IMR-90 (cell line): ENCODE data around the gene EVI2A. TPM values are rescaled to one million over a fixed set of nuclear protein-coding genes. Genes with fewer than 3 reads are reported as not detected.
"Not testable (repeated sequence)": the region's sequence is repeated elsewhere in the genome, so short reads cannot be mapped to it uniquely, and the experiment has no call there.

ENCODE experiments used
- ATAC-seq: fragments of 200-7000 bp; cut with Tn5 transposase; 2 replicates; pipeline ENCODE4 v1.9.1; 2020; ENCODE audit warnings: low read depth, mild to moderate bottlenecking, moderate library complexity
- BruUV-seq: library from RNA; stranded (reverse); fragments of 400-500 nt; replicated peaks from 2 replicates; lab custom pipeline; 2021; lab: Mats Ljungman, UMichigan
- CTCF ChIA-PET: fragments of 300-600 bp; formaldehyde crosslinking; extraction: SDS; loops from one replicate; lab custom pipeline; 2021; ENCODE audit warnings: antibody characterized with exemption; lab: Yijun Ruan, JAX
- POLR2A ChIA-PET: fragments of 300-600 bp; sonication (Branson Sonifier 250); formaldehyde crosslinking; loops from one replicate; lab custom pipeline; 2022; ENCODE audit warnings: antibody characterized with exemption; ENCODE audit not compliant: unreplicated experiment; lab: Charles Lee
- DNase-seq: peaks from one replicate; pipeline ENCODE4 v3.0.0; 2013
- H2AFZ ChIP-seq: replicated peaks from 2 replicates; pipeline ENCODE3; 2013; ENCODE audit warnings: low read length, mild to moderate bottlenecking; ENCODE audit not compliant: poor library complexity
- H2AK5ac ChIP-seq: 2 replicates; pipeline ENCODE4 v1.6.1; 2013; ENCODE audit warnings: low read depth, low read length, inconsistent platforms
- H2AK9ac ChIP-seq: replicated peaks from 2 replicates; pipeline ENCODE3; 2013; ENCODE audit warnings: mild to moderate bottlenecking, low read depth, low read length, moderate library complexity; ENCODE audit not compliant: poor library complexity
- H2BK120ac ChIP-seq: 2 replicates; pipeline ENCODE4 v1.6.1; 2013; ENCODE audit warnings: low read depth, low read length, inconsistent platforms
- H2BK15ac ChIP-seq: 3 replicates; pipeline ENCODE4 v1.6.1; 2013; ENCODE audit warnings: low read depth, low read length, inconsistent platforms
- H2BK20ac ChIP-seq: 2 replicates; pipeline ENCODE4 v1.6.1; 2013; ENCODE audit warnings: low read depth, mild to moderate bottlenecking, inconsistent platforms, low read length, moderate library complexity
- H2BK5ac ChIP-seq: 2 replicates; pipeline ENCODE4 v1.6.1; 2013; ENCODE audit warnings: mild to moderate bottlenecking, low read depth, low read length, inconsistent platforms; ENCODE audit not compliant: poor library complexity, severe bottlenecking
- H3K14ac ChIP-seq: replicated peaks from 2 replicates; pipeline ENCODE4 v1.6.1; 2013; ENCODE audit warnings: low read depth, low read length, inconsistent platforms
- H3K18ac ChIP-seq: 2 replicates; pipeline ENCODE4 v1.6.1; 2013; ENCODE audit warnings: low read depth, low read length, control low read depth
- H3K23ac ChIP-seq: 2 replicates; pipeline ENCODE4 v1.6.1; 2013; ENCODE audit warnings: low read depth, low read length, inconsistent platforms
- H3K27ac ChIP-seq: 2 replicates; pipeline ENCODE4 v1.5.1; 2013; ENCODE audit warnings: mild to moderate bottlenecking, control low read depth, low read length; ENCODE audit not compliant: insufficient read depth
- H3K27me3 ChIP-seq: 2 replicates; pipeline ENCODE4 v1.6.1; 2013; ENCODE audit warnings: low read length; ENCODE audit not compliant: control insufficient read depth, insufficient read depth
- H3K36me3 ChIP-seq: 2 replicates; pipeline ENCODE4 v1.6.1; 2013; ENCODE audit warnings: low read length, mixed read lengths; ENCODE audit not compliant: control insufficient read depth, insufficient read depth
- H3K4ac ChIP-seq: 2 replicates; pipeline ENCODE4 v1.6.1; 2013; ENCODE audit warnings: low read depth, low read length, inconsistent platforms
- H3K4me1 ChIP-seq: 2 replicates; pipeline ENCODE4 v1.6.1; 2013; ENCODE audit warnings: low read length, mixed read lengths; ENCODE audit not compliant: control insufficient read depth, insufficient read depth
- H3K4me2 ChIP-seq: 2 replicates; pipeline ENCODE4 v1.6.1; 2013; ENCODE audit warnings: low read depth, mild to moderate bottlenecking, control low read depth, low read length, moderate library complexity
- H3K4me3 ChIP-seq: 2 replicates; pipeline ENCODE4 v1.5.1; 2013; ENCODE audit warnings: low read depth, mild to moderate bottlenecking, control low read depth, low read length, moderate library complexity; ENCODE audit not compliant: insufficient read depth
- H3K56ac ChIP-seq: 2 replicates; pipeline ENCODE4 v1.6.1; 2013; ENCODE audit warnings: low read length, inconsistent platforms; ENCODE audit not compliant: insufficient read depth; ENCODE audit errors: extremely low read depth
- H3K79me1 ChIP-seq, 2 experiments: 2 replicates each; pipeline ENCODE4 v1.6.1; 2013; ENCODE audit warnings: low read length in 2 of 2, inconsistent platforms in 1 of 2, low read depth in 1 of 2
- H3K9ac ChIP-seq: 2 replicates; pipeline ENCODE4 v1.6.1; 2013; ENCODE audit warnings: low read depth, low read length, control low read depth
- H3K9me1 ChIP-seq: 2 replicates; pipeline ENCODE4 v1.6.1; 2013; ENCODE audit warnings: low read length, inconsistent platforms; ENCODE audit not compliant: insufficient read depth
- H3K9me3 ChIP-seq: 2 replicates; pipeline ENCODE4 v1.6.1; 2013; ENCODE audit warnings: low read length; ENCODE audit not compliant: control insufficient read depth, insufficient read depth
- H4K20me1 ChIP-seq: 2 replicates; pipeline ENCODE4 v1.6.1; 2013; ENCODE audit warnings: low read length, inconsistent platforms; ENCODE audit not compliant: insufficient read depth
- H4K5ac ChIP-seq: 2 replicates; pipeline ENCODE4 v1.6.1; 2013; ENCODE audit warnings: mild to moderate bottlenecking, low read depth, low read length, control low read depth
- H4K8ac ChIP-seq, 2 experiments: 2 replicates each; pipeline ENCODE4 v1.6.1; 2013; ENCODE audit warnings: low read depth in 2 of 2, low read length in 2 of 2, control low read depth in 1 of 2, inconsistent platforms in 1 of 2
- H4K91ac ChIP-seq: 2 replicates; pipeline ENCODE4 v1.6.1; 2013; ENCODE audit warnings: low read depth, low read length, inconsistent platforms; ENCODE audit not compliant: insufficient read depth
- WGBS, 2 experiments: methylation state at CpG; one replicate each; pipeline versions ENCODE4 v1.1.5 to v1.1.7; 2013; ENCODE audit warnings: missing lambda C conversion rate in 2 of 2; ENCODE audit not compliant: insufficient read length in 1 of 2; ENCODE audit errors: extremely low coverage in 2 of 2; 5-methylcytosine and 5-hydroxymethylcytosine counted together
- dilution Hi-C: fragments of 300-500 bp; cut with HindIII; formaldehyde crosslinking; loops from one replicate; pipeline ENCODE4 v1.14.3; 2018; ENCODE audit warnings: low sequenced_read_pairs; ENCODE audit not compliant: unreplicated experiment
- in situ Hi-C: fragments of 300-500 bp; cut with MboI; formaldehyde crosslinking; loops from 3 replicates; pipeline ENCODE4 v1.14.3; 2019; ENCODE audit warnings: low sequenced_read_pairs, inconsistent platforms, mixed read lengths
- intact Hi-C: fragments of 100-400 bp; cut with micrococcal nuclease; formaldehyde crosslinking; loops from 2 replicates; pipeline ENCODE4 v1.10.0; 2022
- polyA plus RNA-seq, 3 experiments: library from polyadenylated mRNA; depleted of rRNA; stranded (reverse); fragments of >200 nt; gene quantifications; 2 replicates each; pipeline ENCODE4 v1.2.3, GENCODE V29; 2012; ENCODE audit warnings: low replicate concordance in 1 of 3
- total RNA-seq: library from RNA; depleted of rRNA; stranded (reverse); fragments of >200 nt; gene quantifications from 2 replicates; pipeline ENCODE4 v1.2.3, GENCODE V29; 2012

Gene EVI2A
- total and polyA plus RNA-seq, 2 of the 4 experiments (the other 2 are of a cell fraction): 0.50 to 0.90 TPM

DNA sequence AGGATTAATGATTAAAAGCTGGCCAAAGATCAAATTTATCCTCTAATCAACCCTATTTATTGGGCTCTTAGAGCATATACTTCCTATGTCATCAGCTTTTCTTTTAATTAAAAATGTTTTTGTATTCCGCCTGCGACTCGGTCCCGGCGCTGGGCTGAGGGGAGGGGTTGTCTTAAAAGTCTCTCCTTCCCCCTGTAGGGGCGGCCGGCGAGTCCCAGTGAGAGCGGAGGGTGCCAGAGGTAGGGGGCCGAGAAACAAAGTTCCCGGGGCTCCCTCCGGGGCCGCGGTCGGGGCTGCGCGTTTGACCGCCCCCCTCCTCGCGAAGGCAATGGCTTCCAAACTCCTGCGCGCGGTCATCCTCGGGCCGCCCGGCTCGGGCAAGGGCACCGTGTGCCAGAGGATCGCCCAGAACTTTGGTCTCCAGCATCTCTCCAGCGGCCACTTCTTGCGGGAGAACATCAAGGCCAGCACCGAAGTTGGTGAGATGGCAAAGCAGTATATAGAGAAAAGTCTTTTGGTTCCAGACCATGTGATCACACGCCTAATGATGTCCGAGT, 23.8 kb upstream of the EVI2A start:
- not testable (repeated sequence) for H3K56ac ChIP-seq

More for the DNA sequence above, 23.8 kb upstream of the EVI2A start:
- H2BK5ac ChIP-seq, H3K23ac ChIP-seq, DNase-seq, H3K18ac ChIP-seq, H3K27me3 ChIP-seq, dilution Hi-C loops, H3K4me2 ChIP-seq, H4K91ac ChIP-seq, BruUV-seq, H4K8ac ChIP-seq, H3K9me1 ChIP-seq, H3K4ac ChIP-seq, H2BK120ac ChIP-seq, H3K27ac ChIP-seq, H3K9me3 ChIP-seq, H2AK9ac ChIP-seq, H2AK5ac ChIP-seq, in situ Hi-C loops, H3K4me3 ChIP-seq, CTCF ChIA-PET, H3K4me1 ChIP-seq, H2BK20ac ChIP-seq, H3K9ac ChIP-seq, H3K14ac ChIP-seq, H2AFZ ChIP-seq, H2BK15ac ChIP-seq, H4K5ac ChIP-seq, H3K79me1 ChIP-seq, H4K20me1 ChIP-seq, ATAC-seq, POLR2A ChIA-PET, intact Hi-C loops: not testable (repeated sequence)
- WGBS, 2 experiments: no CpG with 5 or more reads among the region's 34 CpGs
- H3K36me3 ChIP-seq: peaks cover 15% of the 10 kb centered on the region
